ENCODE results near the gene MSL3. TPM values are rescaled to one million over a fixed set of nuclear protein-coding genes. Genes with fewer than 3 reads are reported as not detected.

Gene MSL3, protein sequence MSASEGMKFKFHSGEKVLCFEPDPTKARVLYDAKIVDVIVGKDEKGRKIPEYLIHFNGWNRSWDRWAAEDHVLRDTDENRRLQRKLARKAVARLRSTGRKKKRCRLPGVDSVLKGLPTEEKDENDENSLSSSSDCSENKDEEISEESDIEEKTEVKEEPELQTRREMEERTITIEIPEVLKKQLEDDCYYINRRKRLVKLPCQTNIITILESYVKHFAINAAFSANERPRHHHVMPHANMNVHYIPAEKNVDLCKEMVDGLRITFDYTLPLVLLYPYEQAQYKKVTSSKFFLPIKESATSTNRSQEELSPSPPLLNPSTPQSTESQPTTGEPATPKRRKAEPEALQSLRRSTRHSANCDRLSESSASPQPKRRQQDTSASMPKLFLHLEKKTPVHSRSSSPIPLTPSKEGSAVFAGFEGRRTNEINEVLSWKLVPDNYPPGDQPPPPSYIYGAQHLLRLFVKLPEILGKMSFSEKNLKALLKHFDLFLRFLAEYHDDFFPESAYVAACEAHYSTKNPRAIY
- total RNA-seq (10 to 100 TPM; 10.1 to 14.9 (median 13.5) TPM), polyA plus RNA-seq (11.4 TPM)
- long read RNA-seq, donor 1, transcript MSL3-201 (13 exons, 2,364 nt), result minor isoform, 5 of 20 reads
- long read RNA-seq, donor 1, transcript MSL3-233 (12 exons, 2,507 nt), result major isoform, 9 of 20 reads
- long read RNA-seq, donor 1, partial matches to known transcripts, result 1 of 20 reads
- long read RNA-seq, donor 1, other reads (novel, unspliced or antisense), result 0 of 20 reads
- long read RNA-seq, donor 2, transcript MSL3-233 (12 exons, 2,507 nt), result major isoform, 5 of 6 reads
- long read RNA-seq, donor 2, partial matches to known transcripts, result 0 of 6 reads
- long read RNA-seq, donor 2, other reads (novel, unspliced or antisense), result 0 of 6 reads
- long read RNA-seq, donor 3, transcript MSL3-201 (13 exons, 2,364 nt), result minor isoform, 12 of 39 reads
- long read RNA-seq, donor 3, transcript MSL3-233 (12 exons, 2,507 nt), result major isoform, 16 of 39 reads
- long read RNA-seq, donor 3, transcript MSL3-238 (13 exons, 2,230 nt), result minor isoform, 5 of 39 reads
- long read RNA-seq, donor 3, partial matches to known transcripts, result 3 of 39 reads
- long read RNA-seq, donor 3, other reads (novel, unspliced or antisense), result 2 of 39 reads
- long read RNA-seq, donor 4, full-length matches to known transcripts, result 7 of 7 reads
- long read RNA-seq, donor 4, partial matches to known transcripts, result 0 of 7 reads
- long read RNA-seq, donor 4, other reads (novel, unspliced or antisense), result 0 of 7 reads

DNA sequence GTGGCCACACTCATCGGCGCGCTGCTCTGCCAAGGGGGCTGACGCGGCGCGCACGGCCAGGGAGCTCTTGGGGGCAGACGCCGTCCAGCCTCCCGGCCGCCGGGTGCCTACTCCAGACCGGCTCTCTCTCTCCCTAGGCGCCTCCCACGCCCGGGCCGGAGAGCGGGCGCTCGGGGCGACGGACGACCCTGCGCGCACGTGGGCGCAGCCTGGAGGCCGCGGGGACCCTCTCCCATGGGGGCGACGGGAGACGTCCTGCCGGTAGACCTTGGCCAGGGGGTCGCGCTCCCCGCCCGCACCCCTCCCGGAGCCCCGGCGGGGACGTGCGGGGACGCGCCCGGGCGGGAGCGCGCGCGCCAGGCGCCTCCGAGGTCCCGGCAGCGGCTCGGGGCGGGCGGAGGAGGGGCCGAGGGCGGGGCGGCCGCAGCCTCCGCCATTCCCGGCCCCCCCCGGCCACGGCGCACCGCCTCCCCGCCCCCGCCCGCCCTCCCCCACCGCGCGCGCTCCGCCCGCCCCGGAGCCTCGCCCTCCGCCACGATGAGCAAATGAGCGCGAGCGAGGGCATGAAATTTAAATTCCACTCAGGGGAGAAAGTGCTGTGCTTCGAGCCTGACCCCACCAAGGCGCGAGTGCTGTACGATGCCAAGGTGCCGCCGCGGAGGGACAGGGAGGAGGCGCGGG, at the start of gene MSL3:
Gene MSL3, plus strand, starts transcription at position 519 of the 681 bp plus-strand sequence. Its CDS starts 27 bp downstream, at position 546.
- Histone ChIP-seq H3K27me3 (ENCODE audit: control insufficient read depth, insufficient read depth) (no peaks in the 10 kb centered on the region), H3K4me3 (ENCODE audit: low read length) (peak within 1 kb of the TSS; percentile 85), H3K27ac (ENCODE audit: low read length) (peak within 1 kb of the TSS; percentile 93), H3K9me3 (ENCODE audit: control insufficient read depth, low read length) (no peaks in the 10 kb centered on the region), H3K4me1 (ENCODE audit: control insufficient read depth, insufficient read depth, low read length) (no peaks in the 10 kb centered on the region)
- 2% methylated on average over 68 of the region's 93 CpGs for WGBS
- DNase-seq (peak; percentile 76 to 87 (median 87)), ATAC-seq (peak; percentile 79 to 84)
- intact Hi-C loops (cut with DNase I), result no loop called here

DNA sequence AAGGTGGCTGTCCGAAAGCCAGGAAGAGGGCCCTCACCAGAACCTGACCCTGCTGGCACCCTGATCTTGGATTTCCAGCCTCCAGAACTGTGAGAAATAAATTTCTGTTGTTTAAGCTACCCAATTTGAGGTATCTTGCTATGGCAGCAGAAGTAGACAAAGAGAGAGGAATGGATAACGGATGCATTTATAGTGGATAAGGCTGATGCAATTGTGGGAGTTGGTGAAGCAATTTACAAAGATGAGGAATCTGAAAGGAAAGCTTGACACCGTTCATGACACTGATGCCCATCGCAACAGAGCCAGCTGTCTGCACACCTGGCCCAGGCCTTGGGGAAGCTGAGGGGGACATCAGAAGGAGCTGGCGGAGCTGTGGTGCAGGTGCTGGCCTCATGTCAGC, 35.7 kb upstream of the MSL3 start:
- no peak for DNase-seq
- WGBS, result 93% methylated on average over 5 of the region's 5 CpGs
- intact Hi-C loops (cut with DNase I), result loop anchor here in 3 of 4 donors (5.0 to 10.0 kb wide), 4 partner anchors 185 to 578 kb away; no protein-coding TSS in a partner anchor
- no peaks in the 10 kb centered on the region for H3K4me1 ChIP-seq (ENCODE audit: control insufficient read depth, insufficient read depth, low read length)
- H3K9me3 ChIP-seq (ENCODE audit: control insufficient read depth, low read length), result no peaks in the 10 kb centered on the region
- no peak overlapping the region for H3K27ac ChIP-seq (ENCODE audit: low read length)
- H3K4me3 ChIP-seq (ENCODE audit: low read length), result no peak overlapping the region
- no peak for ATAC-seq
- no peaks in the 10 kb centered on the region for H3K27me3 ChIP-seq (ENCODE audit: control insufficient read depth, insufficient read depth)

DNA sequence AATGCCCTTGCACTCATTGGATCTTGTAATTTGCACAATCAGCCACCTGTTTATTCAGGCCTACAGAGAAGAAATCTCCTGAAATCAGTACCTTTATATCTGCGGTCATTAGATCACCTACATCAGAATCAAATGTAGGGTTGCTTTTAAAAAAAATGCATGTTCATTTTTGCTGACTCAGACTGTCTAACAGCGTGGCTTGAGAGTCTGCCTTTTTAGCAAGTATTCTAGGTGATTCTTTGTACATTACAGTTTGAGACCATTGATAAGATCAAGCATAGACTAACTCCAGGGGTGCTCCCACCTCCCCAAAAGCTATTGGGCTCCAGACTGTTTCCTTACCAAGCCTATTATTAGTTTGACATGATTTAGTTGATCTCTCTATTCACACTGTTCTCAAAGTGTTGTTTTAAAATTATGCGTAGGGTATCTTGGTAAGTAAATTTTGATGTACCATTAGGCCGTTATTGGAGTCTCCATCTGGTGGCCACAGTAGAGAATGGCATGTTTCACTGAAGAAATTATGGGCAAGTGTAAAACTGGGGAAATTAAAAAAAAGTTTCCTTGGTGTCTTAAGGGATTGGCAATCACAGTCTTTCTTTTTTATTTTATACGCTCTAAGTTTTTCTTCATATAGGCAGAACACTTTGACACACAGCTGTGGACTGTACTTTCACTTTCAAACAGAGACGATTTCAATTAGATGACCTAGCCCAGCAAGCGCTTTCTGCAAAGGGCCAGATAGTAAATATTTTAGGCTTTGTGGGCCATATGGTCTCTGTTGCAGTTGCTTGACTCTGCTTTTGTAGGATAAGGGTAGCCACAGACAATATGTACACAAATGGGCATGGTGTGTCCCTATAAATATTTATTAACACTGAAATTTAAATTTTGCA, 33.7 kb upstream of the MSL3 start:
- no peaks in the 10 kb centered on the region for H3K27me3 ChIP-seq (ENCODE audit: control insufficient read depth, insufficient read depth)
- no peak for DNase-seq
- no peaks in the 10 kb centered on the region for H3K4me1 ChIP-seq (ENCODE audit: control insufficient read depth, insufficient read depth, low read length)
- intact Hi-C loops (cut with DNase I), result loop anchor here in 3 of 4 donors (5.0 to 10.0 kb wide), 4 partner anchors 187 to 580 kb away; no protein-coding TSS in a partner anchor
- no peak for ATAC-seq
- H3K4me3 ChIP-seq (ENCODE audit: low read length), result no peak overlapping the region
- 49% methylated on average over 7 of the region's 7 CpGs for WGBS
- no peaks in the 10 kb centered on the region for H3K9me3 ChIP-seq (ENCODE audit: control insufficient read depth, low read length)
- no peak overlapping the region for H3K27ac ChIP-seq (ENCODE audit: low read length)

DNA sequence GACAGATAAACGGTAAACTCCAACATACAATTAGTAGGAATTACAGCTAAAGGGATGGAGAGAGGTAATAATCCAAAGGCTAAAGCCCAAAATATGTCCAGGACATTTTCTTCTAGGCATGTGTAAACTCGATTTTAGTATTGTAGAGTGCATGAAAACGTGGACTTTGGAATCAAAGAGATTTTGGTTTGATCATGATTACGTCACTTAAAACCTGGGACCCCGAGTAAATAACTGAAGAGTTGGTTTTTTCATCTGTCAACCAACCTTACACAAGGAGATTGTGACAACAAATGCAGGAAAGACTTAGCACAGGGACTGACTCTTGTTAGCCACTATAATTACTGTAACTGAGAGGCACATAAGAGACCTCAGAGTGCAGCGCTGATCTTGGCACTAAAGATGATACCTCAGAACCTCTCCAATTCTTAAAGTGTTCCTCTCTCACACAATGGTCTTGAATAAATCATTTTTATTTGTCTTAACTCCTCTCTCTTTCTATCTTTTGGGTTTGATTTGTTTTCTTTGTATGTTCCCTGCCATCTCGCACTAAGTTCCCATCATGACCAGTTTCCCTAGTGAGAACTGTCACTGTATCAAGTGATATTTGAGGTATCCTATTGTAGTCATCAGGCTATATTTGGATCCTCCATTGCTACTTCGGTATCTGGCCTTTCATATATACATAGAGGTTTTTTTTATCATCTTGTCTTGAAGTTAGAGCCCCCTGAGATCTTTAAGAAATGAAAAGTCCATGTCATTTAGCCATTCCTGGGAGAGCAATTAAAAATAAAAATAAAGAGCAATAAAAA, 32.2 kb upstream of the MSL3 start:
- DNase-seq (no peak), ATAC-seq (no peak)
- H3K4me1 ChIP-seq (ENCODE audit: control insufficient read depth, insufficient read depth, low read length), result no peaks in the 10 kb centered on the region
- H3K27me3 ChIP-seq (ENCODE audit: control insufficient read depth, insufficient read depth), result no peaks in the 10 kb centered on the region
- H3K9me3 ChIP-seq (ENCODE audit: control insufficient read depth, low read length), result no peaks in the 10 kb centered on the region
- WGBS, result 80% methylated on average over 8 of the region's 8 CpGs
- intact Hi-C loops (cut with DNase I), result loop anchor here in 1 of 4 donors (10.0 kb wide), 2 partner anchors 191 to 581 kb away; no protein-coding TSS in a partner anchor
- no peak overlapping the region for H3K27ac ChIP-seq (ENCODE audit: low read length)
- no peak overlapping the region for H3K4me3 ChIP-seq (ENCODE audit: low read length)

DNA sequence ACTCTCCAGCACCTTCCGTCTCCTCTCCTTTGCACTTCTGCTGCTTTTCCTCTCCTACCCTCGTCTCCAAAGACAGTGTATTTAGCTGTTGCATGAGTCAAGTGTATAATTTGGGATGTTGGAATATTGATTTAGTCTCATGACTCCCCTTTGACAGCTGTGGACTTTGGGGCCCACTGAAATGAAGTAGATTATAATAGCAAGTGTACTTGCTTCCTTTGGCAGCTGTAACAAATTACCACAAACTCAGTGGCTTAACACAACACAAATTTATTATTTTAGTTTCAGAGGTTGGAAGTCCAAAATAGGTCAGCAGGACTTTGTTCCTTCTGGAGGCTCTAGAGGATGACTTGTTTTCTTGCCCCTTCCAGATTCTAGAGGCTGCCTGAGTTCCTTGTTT, 29.5 kb upstream of the MSL3 start:
- no peak overlapping the region for H3K4me3 ChIP-seq (ENCODE audit: low read length)
- ATAC-seq (no peak), DNase-seq (no peak)
- H3K4me1 ChIP-seq (ENCODE audit: control insufficient read depth, insufficient read depth, low read length), result no peaks in the 10 kb centered on the region
- intact Hi-C loops (cut with DNase I), result loop anchor here in 1 of 4 donors (10.0 kb wide), 2 partner anchors 194 to 584 kb away; no protein-coding TSS in a partner anchor
- WGBS, result 83% methylated on average over 2 of the region's 2 CpGs
- H3K27ac ChIP-seq (ENCODE audit: low read length), result no peak overlapping the region
- no peaks in the 10 kb centered on the region for H3K27me3 ChIP-seq (ENCODE audit: control insufficient read depth, insufficient read depth)
- no peaks in the 10 kb centered on the region for H3K9me3 ChIP-seq (ENCODE audit: control insufficient read depth, low read length)

DNA sequence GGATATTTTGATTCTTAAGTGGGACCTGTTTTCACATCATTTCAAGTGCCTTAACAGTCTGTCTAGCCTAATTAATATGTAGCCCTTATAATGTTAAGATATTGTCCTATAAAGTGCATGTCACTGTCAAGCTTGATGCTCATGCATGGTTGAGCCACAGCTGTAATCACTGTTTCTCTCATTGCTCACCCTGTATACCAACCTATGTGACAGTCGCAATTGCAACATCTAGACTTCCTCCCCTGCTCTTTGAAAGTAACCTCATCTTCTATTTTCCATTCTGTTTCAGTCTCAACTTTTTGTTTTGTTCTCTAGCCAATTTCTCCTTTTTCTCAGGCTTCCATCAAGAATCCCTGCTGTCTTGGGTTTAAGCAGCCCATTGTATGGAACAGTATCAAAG, 24.4 kb upstream of the MSL3 start:
- WGBS, result 84% methylated on average over 1 of the region's 1 CpG
- Histone ChIP-seq H3K4me3 (ENCODE audit: low read length) (no peak overlapping the region), H3K27me3 (ENCODE audit: control insufficient read depth, insufficient read depth) (no peaks in the 10 kb centered on the region), H3K4me1 (ENCODE audit: control insufficient read depth, insufficient read depth, low read length) (no peaks in the 10 kb centered on the region), H3K9me3 (ENCODE audit: control insufficient read depth, low read length) (no peaks in the 10 kb centered on the region), H3K27ac (ENCODE audit: low read length) (no peak overlapping the region)
- DNase-seq, result no peak
- no peak for ATAC-seq
- intact Hi-C loops (cut with DNase I), result no loop called here

DNA sequence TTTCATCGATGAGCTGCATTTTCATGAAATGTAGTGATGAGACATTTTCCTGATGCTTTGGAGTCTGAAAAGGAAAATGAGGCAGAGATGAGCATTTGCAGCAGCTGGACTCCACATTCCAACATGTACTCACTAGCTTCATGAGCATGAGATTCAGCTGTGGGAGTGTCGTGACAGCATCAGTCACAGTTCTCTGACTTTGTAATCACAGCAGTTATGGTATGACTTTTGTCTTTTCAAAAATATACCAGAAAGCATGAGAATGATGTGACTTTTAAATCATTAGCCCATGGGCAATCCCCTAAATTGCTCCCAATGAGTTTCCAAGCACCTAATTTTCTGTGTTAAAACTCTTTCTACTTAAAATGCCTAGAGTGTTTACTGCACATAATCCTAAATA, 18.3 kb upstream of the MSL3 start:
- Histone ChIP-seq H3K27ac (ENCODE audit: low read length) (no peak overlapping the region), H3K4me3 (ENCODE audit: low read length) (no peak overlapping the region), H3K4me1 (ENCODE audit: control insufficient read depth, insufficient read depth, low read length) (no peaks in the 10 kb centered on the region), H3K9me3 (ENCODE audit: control insufficient read depth, low read length) (no peaks in the 10 kb centered on the region), H3K27me3 (ENCODE audit: control insufficient read depth, insufficient read depth) (no peaks in the 10 kb centered on the region)
- ATAC-seq (no peak), DNase-seq (no peak)
- intact Hi-C loops (cut with DNase I), result no loop called here
- WGBS, result 62% methylated on average over 2 of the region's 2 CpGs

DNA sequence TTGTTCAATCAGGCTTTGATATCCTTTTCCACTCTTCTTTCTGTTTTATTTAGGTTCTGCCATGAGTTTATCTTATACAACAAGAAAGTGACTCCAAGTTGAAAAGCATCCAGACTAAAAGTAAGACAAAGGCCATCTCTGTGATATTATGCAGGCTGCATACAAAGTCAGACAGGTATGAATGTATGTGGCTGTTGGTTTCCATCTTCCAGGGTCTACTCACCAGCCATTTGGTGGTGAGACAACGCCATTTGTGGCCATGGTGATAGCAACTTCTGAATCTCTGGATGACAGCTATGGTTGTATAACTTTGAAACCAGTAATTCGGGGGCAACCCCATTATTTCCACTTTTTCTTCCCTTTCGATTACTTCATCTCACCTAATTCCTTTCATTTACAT, 17.2 kb upstream of the MSL3 start:
- no peak for ATAC-seq
- 95% methylated on average over 3 of the region's 3 CpGs for WGBS
- DNase-seq, result no peak
- intact Hi-C loops (cut with DNase I), result no loop called here
- Histone ChIP-seq H3K4me3 (ENCODE audit: low read length) (no peak overlapping the region), H3K4me1 (ENCODE audit: control insufficient read depth, insufficient read depth, low read length) (no peaks in the 10 kb centered on the region), H3K9me3 (ENCODE audit: control insufficient read depth, low read length) (no peaks in the 10 kb centered on the region), H3K27ac (ENCODE audit: low read length) (no peak overlapping the region), H3K27me3 (ENCODE audit: control insufficient read depth, insufficient read depth) (no peaks in the 10 kb centered on the region)

DNA sequence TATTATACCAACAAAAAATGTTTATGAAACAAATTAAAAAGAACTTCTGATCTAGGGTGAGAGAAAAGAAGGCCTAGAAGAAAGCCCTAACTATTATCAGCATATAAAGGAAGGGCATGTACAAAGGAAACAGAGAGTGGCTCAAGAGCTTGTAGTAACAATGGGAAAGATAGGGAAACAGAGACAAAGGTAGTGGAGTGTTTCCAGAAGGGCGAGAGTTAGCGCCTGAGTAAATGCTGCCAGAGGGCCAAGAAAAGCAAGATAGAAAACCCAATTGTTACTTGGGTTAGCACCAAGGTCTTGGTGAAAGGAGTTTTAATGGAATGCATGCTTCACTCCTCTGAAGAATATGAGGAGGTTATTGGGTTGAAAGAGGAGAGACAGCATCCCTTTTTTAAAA, 16.5 kb upstream of the MSL3 start:
- DNase-seq (no peak), ATAC-seq (peak in 1 of 2 donors; percentile 64)
- 72% methylated on average over 2 of the region's 2 CpGs for WGBS
- Histone ChIP-seq H3K27me3 (ENCODE audit: control insufficient read depth, insufficient read depth) (no peaks in the 10 kb centered on the region), H3K27ac (ENCODE audit: low read length) (no peak overlapping the region), H3K4me3 (ENCODE audit: low read length) (no peak overlapping the region), H3K9me3 (ENCODE audit: control insufficient read depth, low read length) (no peaks in the 10 kb centered on the region), H3K4me1 (ENCODE audit: control insufficient read depth, insufficient read depth, low read length) (no peaks in the 10 kb centered on the region)
- intact Hi-C loops (cut with DNase I), result no loop called here

All from right cardiac atrium (tissue), 5 donors.